PC-3 (cell line): Measurements from ENCODE around the gene CNDP1.

ENCODE experiments used
- CTCF ChIP-seq: fragments of 300-600 bp; sonication (generic); conservative IDR thresholded peaks from 2 replicates; pipeline ENCODE4 v1.5.1; 2017; ENCODE audit warnings: antibody characterized with exemption, low read depth, mild to moderate bottlenecking, low read length
- EZH2phosphoT487 ChIP-seq: fragments of 300-600 bp; sonication (generic); IDR thresholded peaks from 2 replicates; pipeline ENCODE4 v1.6.1; 2018; ENCODE audit warnings: mild to moderate bottlenecking, antibody characterized with exemption, low read length, borderline replicate concordance

GRCh38 chr18:74631212-74631611 is 96.9 kb downstream of the CNDP1 start:
- TF ChIP-seq EZH2phosphoT487 (no peak), CTCF (no peak)
